ENCODE results near the gene PET117.
"Not testable (repeated sequence)": the region's sequence is repeated elsewhere in the genome, so short reads cannot be mapped to it uniquely, and the experiment has no call there.

PET117 gene, protein sequence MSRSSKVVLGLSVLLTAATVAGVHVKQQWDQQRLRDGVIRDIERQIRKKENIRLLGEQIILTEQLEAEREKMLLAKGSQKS

DNA sequence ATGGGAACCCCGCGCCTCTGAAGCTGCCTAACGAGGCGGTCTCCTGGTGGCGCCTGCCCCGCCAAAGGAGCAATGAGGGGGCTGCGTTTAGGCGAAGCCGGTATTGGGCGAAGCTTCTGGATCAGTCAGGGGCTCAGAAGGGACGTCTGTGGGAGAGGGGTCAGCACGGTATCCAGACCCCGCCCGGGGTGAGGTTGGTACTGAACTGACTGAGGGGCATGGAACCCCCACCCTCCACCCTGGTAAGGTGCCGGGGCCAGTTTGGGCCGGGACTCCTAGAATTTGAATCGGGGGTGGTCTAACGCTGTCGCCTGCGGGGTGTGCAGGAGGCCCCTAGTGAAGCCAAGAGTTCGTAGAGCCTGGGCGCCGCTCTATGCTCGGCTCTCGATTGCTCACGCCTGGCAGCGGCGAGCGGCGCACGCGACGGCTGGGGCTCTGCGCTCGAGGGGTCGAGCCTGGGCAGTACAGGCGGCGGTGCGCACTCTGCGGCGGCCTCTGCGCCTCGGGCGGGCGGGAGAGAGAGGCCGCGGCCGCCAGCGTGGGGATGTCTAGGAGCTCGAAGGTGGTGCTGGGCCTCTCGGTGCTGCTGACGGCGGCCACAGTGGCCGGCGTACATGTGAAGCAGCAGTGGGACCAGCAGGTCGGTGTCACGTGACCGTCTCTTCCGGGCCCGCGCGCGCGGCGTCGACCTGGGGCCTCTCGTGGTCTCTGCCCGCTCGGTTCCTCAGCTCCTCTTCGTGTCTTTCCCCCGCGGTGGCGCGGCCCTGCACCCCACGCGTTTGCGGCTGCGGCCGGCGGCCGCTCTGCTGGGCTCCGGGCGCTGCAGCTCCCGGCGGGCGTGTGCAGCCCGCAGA is at the start of gene PET117, which contains the start of gene KAT14:
PET117 (plus strand) TSS at position 452 of the 854 bp plus-strand sequence; CDS start at position 545, 93 bp downstream.
KAT14 (plus strand) TSS at position 452 of the 854 bp plus-strand sequence. CDS start 4,798 bp downstream, outside the sequence.
- H3K27ac ChIP-seq, result peak within 1 kb of the TSS; percentile 78
- DNase-seq (ENCODE audit: low read depth, low spot score), result peak; percentile 40

DNA sequence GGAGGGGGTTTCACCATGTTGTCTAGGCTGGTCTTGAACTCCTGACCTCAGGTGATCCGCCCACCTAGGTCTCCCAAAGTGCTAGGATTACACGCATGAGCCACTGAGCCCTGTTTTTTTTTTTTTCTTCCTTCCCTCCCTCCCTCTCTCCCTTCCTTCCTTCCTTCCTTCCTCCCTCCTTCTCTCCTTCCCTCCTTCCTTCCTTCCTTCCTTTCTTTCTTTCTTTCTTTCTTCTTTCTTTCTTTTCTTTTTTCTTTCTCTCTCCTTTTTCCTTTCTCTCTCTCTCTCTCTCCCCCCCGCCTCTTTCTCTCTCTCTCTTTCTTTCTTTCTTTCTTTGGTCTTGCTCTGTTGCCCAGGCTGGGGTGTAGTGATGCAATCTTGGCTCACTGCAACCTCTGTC is 49.4 kb upstream of the PET117 start:
- DNase-seq (ENCODE audit: low read depth, low spot score); H3K27ac ChIP-seq: not testable (repeated sequence)

DNA sequence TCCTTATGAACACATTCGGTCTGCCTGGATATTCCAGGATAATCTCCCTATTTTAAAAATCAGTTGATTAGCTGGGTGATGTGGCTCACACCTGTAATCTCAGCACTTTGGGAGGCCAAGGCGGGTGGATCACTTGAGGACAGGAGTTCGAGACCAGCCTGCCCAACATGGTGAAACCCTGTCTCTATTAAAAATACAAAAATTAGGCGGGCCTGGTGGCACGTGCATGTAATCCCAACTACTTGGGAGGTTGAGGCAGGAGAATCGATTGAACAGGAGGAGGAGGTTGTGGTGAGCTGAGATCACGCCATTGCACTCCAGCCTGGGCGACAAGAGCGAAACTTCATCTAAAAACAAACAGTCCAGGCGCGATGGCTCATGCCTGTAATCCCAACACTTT is 48.8 kb upstream of the PET117 start:
- H3K27ac ChIP-seq; DNase-seq (ENCODE audit: low read depth, low spot score): not testable (repeated sequence)

DNA sequence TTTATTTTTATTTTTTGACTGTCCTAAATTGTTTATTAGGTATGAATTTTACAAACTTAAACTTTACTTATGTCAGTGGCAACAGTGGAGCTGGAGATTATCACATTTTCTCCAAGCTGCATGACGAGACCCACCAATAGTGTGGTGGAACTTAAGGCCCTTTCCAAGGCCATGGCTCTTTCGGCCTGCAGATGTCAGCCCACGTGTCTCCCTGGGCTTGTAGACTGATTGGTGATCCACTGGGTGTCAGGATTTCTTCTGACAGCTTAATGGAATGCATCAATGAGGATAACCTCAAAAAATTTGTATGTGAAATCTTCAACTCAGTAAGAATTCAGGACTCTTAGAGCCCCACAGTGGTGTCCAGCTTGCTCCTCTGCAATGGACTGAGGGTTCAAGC is 47.6 kb upstream of the PET117 start:
- DNase-seq (ENCODE audit: low read depth, low spot score), result no peak
- H3K27ac ChIP-seq, result no peak overlapping the region

DNA sequence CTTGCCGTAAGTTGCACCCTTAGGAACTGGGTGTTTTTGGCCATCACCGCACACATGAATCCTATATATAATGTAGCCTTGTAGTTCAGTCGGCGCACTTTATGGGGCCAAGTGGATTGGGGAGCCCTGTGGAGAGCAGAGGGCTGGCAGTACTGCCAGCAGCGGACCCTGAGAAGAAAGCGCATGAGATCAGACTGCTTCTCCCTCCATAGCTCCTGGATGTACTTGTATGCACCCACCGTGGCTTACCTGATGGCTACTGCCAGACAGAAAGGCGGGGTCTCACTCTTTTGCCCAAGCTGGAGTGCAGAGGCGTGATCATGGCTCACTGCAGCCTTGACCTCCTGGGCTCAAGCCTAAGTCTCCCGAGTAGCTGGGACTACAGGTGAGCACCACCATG is 47.2 kb upstream of the PET117 start:
- no peak overlapping the region for H3K27ac ChIP-seq
- DNase-seq (ENCODE audit: low read depth, low spot score), result no peak

DNA sequence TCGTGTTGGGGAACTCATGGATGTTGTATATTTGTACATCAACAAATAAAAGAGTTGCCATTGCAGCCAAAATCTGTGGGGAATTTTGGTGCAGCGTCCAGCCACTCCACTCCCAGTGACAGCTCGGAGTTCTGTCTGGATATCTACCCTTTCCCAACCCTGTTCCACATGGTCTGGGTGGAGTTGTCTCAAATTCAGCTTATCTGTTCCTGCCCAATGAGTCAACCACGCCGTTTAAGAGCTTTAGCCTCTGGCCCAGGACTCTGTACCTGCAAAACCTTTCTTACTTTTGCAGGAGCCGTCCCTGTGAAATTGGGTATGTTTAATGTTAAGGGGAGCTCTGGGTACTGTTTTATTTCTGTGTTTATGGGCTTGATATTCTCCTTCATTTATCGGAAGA is 46.0 kb upstream of the PET117 start:
- no peak for DNase-seq (ENCODE audit: low read depth, low spot score)
- no peak overlapping the region for H3K27ac ChIP-seq

DNA sequence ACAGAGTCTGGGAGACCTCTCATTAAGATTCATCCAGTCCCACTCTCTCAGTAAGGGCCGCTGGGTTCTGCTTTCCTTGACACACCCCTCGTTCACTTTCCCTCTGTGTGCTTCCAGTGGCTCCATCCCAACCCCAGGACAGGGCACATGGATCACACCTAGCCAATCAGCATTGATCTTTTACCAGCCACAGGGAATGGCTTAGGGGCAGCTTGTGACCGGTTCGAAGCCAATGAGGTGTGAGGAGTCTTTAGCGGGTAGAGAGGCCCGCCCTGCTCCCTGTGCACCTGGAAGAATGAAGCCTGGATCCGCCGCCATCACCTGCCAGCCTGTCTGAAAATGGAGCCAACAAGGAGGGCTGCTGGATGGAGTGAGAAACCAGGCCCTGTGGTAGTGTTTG is 44.8 kb upstream of the PET117 start:
- H3K27ac ChIP-seq, result no peak overlapping the region
- no peak for DNase-seq (ENCODE audit: low read depth, low spot score)

DNA sequence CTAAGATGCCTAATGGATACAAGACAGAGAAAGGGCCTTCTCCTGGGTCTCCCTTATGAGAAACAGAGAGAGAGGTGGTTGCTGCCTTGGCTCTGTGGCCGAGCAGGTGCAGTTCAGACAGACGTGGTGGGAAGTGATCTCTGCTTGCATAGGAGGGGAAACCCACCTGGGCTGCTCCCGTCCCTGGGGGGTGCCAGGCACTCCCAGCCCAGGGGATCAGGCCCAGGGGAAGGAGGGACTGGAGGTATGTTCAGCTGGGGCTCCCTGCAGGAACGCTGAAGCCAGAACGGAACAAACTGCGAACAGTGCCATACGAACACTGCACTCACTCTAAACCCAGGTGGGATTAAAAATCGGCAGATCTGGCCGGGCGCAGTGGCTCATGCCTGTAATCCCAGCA is 44.3 kb upstream of the PET117 start:
- H3K27ac ChIP-seq, result no peak overlapping the region
- no peak for DNase-seq (ENCODE audit: low read depth, low spot score)

DNA sequence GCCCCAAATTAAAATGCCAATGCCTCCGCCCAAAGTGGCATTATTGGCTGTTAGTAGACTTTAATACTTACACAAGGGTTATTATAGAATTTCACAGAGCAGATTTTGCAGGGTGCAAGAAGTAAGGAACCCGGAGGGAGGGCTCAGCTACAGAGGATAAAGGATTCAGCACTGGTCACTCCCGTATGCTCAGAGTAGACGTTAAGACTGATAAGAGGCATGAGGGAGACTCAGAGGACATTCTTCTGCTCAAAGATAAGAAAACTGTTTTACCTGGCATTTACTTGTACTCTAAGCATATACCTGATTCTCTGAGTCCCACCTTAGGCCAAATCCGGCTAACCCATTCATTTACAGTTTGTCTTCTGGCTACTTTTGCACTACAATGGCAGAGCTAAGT is 43.5 kb upstream of the PET117 start:
- H3K27ac ChIP-seq, result no peak overlapping the region
- no peak for DNase-seq (ENCODE audit: low read depth, low spot score)

DNA sequence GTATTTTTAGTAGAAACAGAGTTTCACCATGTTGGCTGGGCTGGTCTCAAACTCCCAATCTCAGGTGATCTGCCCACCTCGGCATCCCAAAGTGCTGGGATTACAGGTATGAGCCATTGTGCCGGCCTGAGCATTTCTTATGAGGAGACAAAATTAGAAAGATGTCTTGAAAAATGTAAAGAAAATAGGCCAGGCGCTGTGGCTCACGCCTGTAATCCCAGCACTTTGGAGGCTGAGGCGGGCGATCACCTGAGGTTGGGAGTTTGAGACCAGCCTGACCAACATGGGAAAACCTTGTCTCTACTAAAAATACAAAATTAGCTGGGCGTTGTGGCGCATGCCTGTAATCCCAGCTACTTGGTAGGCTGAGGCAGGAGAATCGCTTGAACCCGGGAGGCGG is 37.1 kb upstream of the PET117 start:
- DNase-seq (ENCODE audit: low read depth, low spot score); H3K27ac ChIP-seq: not testable (repeated sequence)

DNA sequence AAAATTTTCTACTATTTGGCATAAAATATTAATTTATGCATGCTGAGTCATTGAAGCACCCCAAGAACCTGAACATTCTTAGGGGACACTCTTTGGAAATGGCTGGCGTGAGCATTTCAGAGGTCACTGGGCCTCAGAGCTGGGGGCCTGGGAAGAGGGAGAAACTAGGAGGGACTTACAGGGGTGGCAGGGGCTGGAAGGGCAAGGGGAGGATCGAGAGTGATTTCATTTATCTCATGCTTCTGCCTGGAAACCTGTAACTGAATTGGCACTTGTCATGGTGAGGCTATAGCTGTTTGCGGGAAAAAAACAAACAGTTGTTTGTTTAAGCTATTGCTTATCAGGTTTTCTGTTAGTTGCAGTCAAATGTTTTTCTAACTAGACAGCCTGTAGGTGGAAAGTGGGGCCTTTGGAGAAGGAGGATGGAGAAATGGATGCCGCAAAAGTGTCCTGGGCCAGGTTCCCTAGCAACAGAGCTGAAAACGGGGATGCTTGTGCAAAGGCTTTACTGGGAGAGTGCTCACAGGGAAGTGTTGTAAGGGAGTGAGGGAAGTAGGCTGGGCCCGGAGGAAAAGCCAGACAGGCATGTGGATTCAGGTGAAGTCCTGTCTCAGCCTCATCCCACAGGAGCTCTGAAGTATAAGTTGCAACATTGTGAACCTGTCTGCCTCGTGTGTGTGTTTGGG is 36.4 kb upstream of the PET117 start:
- DNase-seq (ENCODE audit: low read depth, low spot score), result no peak

DNA sequence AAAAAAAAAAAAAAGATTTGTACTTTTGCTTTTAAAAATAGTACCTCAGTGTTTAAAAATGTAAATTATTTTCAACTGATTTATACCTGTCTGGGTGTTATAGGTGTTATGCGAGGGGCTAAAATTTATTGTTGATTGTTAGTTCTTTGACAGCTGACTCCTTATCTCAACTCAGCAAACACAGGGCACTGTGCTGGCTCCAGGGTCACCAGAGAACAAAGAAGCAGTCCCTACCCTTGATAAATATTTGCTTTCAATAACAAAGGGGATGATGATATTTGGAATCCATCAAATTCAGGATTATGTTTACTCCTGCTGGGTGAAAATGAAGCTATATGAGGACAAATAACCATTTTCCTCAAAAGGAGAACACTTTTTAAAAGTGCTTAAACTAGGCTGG is 34.2 kb upstream of the PET117 start:
- no peak overlapping the region for H3K27ac ChIP-seq
- DNase-seq (ENCODE audit: low read depth, low spot score), result no peak

More for the DNA sequence above, 36.4 kb upstream of the PET117 start:
- no peak overlapping the region for H3K27ac ChIP-seq

DNA sequence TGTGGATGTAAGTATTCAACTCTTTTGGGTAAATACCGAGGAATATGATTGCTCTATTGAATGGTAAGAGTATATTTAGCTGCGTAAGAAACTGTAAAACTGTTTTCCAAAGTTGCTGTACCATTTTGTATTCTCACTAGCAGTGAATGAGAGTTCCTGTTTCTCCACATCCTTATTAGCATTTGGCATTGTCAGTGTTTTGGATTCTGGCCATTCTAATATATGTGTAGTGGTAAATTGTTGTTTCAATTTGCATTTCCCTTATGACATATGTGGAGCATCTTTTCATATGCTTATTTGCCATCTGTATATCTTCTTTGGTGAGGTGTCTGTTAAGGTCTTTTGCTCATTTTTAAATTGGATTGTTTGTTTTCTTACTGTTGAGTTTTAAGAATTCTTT is 29.3 kb upstream of the PET117 start:
- no peak overlapping the region for H3K27ac ChIP-seq
- DNase-seq (ENCODE audit: low read depth, low spot score), result no peak

DNA sequence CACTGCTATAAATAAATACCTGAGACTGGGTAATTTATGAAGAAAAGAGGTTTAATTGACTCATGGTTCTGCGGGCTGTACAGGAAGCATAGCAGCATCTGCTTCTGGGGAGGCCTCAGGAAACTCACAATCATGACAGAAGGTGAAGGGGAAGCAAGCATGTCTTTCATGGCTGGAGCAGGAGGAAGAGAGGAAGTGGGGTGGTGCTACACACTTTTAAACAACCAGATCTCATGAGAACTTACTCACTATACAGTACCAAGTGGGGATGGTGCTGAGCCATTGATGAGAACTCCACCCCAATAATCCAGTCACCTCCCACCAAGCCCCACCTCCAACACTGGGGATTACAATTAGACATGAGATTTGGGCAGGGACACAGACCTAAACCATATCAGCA is 9.1 kb upstream of the PET117 start:
- not testable (repeated sequence) for H3K27ac ChIP-seq; DNase-seq (ENCODE audit: low read depth, low spot score)

DNA sequence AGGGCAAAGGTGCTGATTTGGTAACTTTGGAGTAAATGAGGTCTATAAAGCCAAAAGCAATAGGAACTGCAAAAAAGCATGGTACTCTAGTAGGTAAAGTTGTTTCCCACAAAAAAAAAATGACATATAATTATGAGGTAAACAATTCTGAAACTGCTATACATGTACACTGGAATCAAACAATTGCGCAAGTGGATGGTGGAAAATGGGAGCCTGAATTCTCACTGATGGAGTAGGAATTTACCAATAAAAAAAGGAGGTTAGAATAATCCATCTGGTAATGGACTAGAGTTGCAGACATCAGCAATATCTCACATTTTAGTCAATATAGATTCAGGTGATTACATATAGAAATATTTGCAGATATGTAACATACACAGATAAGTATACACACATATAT is 5.0 kb upstream of the PET117 start:
- no peak for DNase-seq (ENCODE audit: low read depth, low spot score)
- no peak overlapping the region for H3K27ac ChIP-seq

DNA sequence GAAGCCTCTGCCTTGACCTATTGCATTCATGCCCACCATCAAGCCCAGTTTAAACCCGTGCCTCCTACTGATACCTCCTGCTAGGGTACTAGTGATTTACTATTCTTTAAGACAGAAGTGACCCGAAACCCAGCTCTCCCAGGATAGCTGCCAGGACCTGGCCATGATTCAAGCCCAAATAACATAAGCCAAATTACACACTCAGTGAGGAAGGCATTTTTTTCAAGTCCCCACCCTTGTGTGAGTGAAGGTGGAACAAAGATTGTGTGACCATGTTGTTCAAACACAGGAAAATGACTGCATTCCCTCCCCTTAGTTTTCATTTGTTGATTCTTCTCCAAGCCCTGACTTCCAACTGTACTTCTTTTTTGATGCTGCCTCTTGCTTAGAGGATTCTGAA is 3.7 kb upstream of the PET117 start:
- DNase-seq (ENCODE audit: low read depth, low spot score), result peak; percentile 36
- peak overlapping the region; percentile 27 for H3K27ac ChIP-seq

DNA sequence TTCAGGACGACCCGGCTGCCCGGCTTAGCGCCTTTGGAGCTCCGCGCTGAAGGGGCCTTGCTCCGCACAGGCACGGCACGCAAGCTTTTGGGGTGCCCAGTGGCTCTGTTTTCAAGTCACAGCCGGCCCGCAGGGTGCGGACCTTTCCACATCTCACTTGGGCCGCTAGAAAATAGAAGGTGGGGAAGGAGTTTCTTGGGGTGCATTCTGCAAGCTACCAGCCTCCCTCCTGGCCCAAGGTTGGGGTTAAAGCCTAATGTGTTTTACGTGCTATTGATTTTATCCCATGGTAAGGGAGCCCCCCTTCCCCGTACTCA is 561 bp downstream of the PET117 start:
- no peak for DNase-seq (ENCODE audit: low read depth, low spot score)
- peak overlapping the region; percentile 78 for H3K27ac ChIP-seq

DNA sequence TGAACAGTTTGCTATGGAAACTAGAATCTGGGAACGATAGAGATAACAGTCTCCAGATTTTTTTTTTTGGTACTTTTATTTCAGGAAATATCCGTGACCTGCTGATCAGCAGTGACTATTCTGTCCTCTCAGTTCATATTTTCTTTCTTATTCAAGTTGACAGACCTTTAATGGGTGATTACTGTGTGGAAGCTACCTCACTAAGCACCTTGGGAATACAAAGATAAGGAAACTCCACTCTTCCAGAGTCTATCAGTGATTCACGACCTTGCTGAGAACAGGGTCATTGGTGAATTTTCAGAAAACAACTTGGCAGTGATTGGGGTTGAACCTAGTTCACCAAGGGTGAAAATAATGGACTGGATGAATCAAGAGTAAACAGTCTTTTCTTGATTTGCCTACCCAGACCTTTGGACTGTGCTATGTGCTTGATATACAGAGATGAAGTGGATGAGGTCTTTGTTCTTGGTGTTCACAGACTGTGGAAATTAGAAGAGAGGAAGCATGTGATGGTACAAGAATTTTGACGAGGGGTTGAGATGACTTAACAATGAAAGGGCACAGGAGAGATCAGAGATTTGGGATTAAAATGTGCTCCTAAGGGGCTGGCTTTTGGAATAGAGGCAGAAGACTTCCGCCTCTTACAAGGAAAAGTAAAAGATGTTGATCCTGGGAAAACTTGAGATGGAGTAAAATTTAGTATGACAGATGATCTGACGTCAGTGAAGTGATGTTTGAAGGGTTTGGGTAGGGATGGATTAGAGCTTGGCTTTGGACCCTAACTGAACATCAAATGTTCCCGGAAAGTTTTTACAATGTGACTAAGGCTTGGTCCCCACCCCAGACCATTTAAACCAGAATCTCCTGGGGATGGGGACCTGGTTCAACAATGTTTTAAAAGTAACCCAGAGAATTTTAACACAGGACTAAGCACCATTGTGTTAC is 1.2 kb downstream of the PET117 start:
- DNase-seq (ENCODE audit: low read depth, low spot score), result no peak
- peak overlapping the region; percentile 78 for H3K27ac ChIP-seq

DNA sequence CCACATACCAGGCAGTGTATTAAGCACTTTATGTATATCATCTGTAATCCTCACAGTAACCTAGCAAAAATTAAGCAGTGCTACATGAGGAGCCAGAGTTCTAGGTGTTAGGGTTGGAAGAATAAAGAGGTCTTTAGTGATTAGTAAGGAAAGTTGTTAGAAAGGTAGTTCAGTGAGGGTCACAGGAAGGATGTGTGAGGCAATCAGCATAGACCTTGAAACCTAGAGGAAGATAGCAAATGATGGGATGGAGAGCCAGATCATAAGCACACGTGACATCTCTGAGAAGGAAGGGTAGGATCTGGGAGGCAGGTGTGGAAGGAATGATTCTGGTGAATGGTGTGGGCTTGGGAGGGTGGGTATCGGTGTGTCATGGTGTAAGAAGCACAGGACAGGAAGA is 2.2 kb downstream of the PET117 start:
- H3K27ac ChIP-seq, result no peak overlapping the region
- no peak for DNase-seq (ENCODE audit: low read depth, low spot score)

DNA sequence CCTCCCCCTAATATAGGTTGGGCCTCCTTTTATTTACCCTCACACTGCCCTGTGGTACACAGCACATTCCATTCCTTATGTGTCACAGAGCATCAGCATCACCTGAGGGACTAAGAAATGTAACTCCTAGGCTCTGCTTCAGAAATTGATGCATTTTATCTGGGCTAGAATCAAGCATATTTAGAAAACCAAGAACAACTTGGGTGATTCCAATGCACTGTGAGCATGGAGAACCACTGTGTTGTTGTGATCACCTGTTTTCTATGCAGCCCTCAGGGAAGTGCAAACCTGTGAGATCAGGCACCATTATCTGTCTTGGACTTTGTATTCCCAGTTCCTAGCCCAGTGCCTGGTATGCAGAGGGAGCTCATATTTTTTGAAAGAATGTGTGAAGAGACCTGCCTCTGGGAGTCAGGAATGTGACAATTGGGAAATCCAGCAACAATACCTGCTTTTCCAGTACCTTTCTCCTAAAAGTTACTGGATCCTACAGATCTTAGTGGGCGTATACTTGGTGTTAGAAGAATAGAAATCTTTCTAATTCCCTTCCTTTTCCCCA is 7.0 kb downstream of the PET117 start:
- peak overlapping the region; percentile 49 for H3K27ac ChIP-seq
- DNase-seq (ENCODE audit: low read depth, low spot score), result no peak

Measured in epithelial cell of prostate (primary cell).